ENCODE results near the gene FAM98C.

The FAM98C gene

GRCh38 chr19:38417544-38418506 lies 14.9 kb downstream of the FAM98C start:
- Histone ChIP-seq H2AFZ (ENCODE audit: low read depth, low read length) (no peak overlapping the region), H3K4me3 (ENCODE audit: low read depth in 1 of 2, low read length in 2 of 2) (no peak overlapping the region), H3K4me2 (ENCODE audit: insufficient read depth, low read length) (no peak overlapping the region), H3K27me3 (ENCODE audit: insufficient read depth, low read length, poor library complexity) (no peaks in the 10 kb centered on the region), H3K79me2 (ENCODE audit: insufficient read depth, low read length) (no peaks in the 10 kb centered on the region), H3K27ac (ENCODE audit: low read length) (no peak overlapping the region), H3K9ac (ENCODE audit: low read depth, low read length) (no peak overlapping the region), H3K4me1 (ENCODE audit: insufficient read depth, low read length) (no peaks in the 10 kb centered on the region), H3K9me3 (ENCODE audit: insufficient read depth, low read length, severe bottlenecking) (no peaks in the 10 kb centered on the region), H4K20me1 (ENCODE audit: insufficient read depth, low read length) (peaks cover 3% of the 10 kb centered on the region), H3K36me3 (ENCODE audit: insufficient read depth, low read length) (no peaks in the 10 kb centered on the region)
- DNase-seq = no peak
- TF ChIP-seq EZH2 (IDR thresholded peaks at IDR 0.05; ENCODE audit: borderline replicate concordance, low read depth, low read length, severe bottlenecking) = no peak
- no peak for TF ChIP-seq CTCF (IDR thresholded peaks at IDR 0.05; ENCODE audit: borderline replicate concordance, extremely low read depth, low read length, poor library complexity, severe bottlenecking)
- no peak for ATAC-seq (ENCODE audit: insufficient read depth, low read depth)

- H3K79me2 ChIP-seq (ENCODE audit: insufficient read depth, low read length) = no peaks in the 10 kb centered on the region
- H3K4me2 ChIP-seq (ENCODE audit: insufficient read depth, low read length) = no peak overlapping the region
- no peaks in the 10 kb centered on the region for H3K36me3 ChIP-seq (ENCODE audit: insufficient read depth, low read length)
- H3K27ac ChIP-seq (ENCODE audit: low read length) = no peak overlapping the region
- H3K4me1 ChIP-seq (ENCODE audit: insufficient read depth, low read length) = peaks cover 5% of the 10 kb centered on the region
- no peaks in the 10 kb centered on the region for H3K9me3 ChIP-seq (ENCODE audit: insufficient read depth, low read length, severe bottlenecking)
- TF ChIP-seq CTCF (IDR thresholded peaks at IDR 0.05; ENCODE audit: borderline replicate concordance, extremely low read depth, low read length, poor library complexity, severe bottlenecking) = no peak
- TF ChIP-seq EZH2 (IDR thresholded peaks at IDR 0.05; ENCODE audit: borderline replicate concordance, low read depth, low read length, severe bottlenecking) = no peak
- H3K9ac ChIP-seq (ENCODE audit: low read depth, low read length) = no peak overlapping the region
- H2AFZ ChIP-seq (ENCODE audit: low read depth, low read length) = no peak overlapping the region
- ATAC-seq (ENCODE audit: insufficient read depth, low read depth) = no peak
- H4K20me1 ChIP-seq (ENCODE audit: insufficient read depth, low read length) = peaks cover 3% of the 10 kb centered on the region
- H3K27me3 ChIP-seq (ENCODE audit: insufficient read depth, low read length, poor library complexity) = no peaks in the 10 kb centered on the region
- no peak overlapping the region for H3K4me3 ChIP-seq (ENCODE audit: low read depth in 1 of 2, low read length in 2 of 2)
- DNase-seq = no peak
Measured at GRCh38 chr19:38420935-38421334, 18.0 kb downstream of the FAM98C start.

- H3K27me3 ChIP-seq (ENCODE audit: insufficient read depth, low read length, poor library complexity) = no peaks in the 10 kb centered on the region
- TF ChIP-seq CTCF (IDR thresholded peaks at IDR 0.05; ENCODE audit: borderline replicate concordance, extremely low read depth, low read length, poor library complexity, severe bottlenecking) = no peak
- no peak for TF ChIP-seq EZH2 (IDR thresholded peaks at IDR 0.05; ENCODE audit: borderline replicate concordance, low read depth, low read length, severe bottlenecking)
- H3K4me2 ChIP-seq (ENCODE audit: insufficient read depth, low read length) = no peak overlapping the region
- H3K4me3 ChIP-seq (ENCODE audit: low read depth in 1 of 2, low read length in 2 of 2) = no peak overlapping the region
- H3K36me3 ChIP-seq (ENCODE audit: insufficient read depth, low read length) = no peaks in the 10 kb centered on the region
- no peak for ATAC-seq (ENCODE audit: insufficient read depth, low read depth)
- no peak overlapping the region for H2AFZ ChIP-seq (ENCODE audit: low read depth, low read length)
- H3K79me2 ChIP-seq (ENCODE audit: insufficient read depth, low read length) = no peaks in the 10 kb centered on the region
- no peaks in the 10 kb centered on the region for H3K9me3 ChIP-seq (ENCODE audit: insufficient read depth, low read length, severe bottlenecking)
- no peak overlapping the region for H3K9ac ChIP-seq (ENCODE audit: low read depth, low read length)
- H3K4me1 ChIP-seq (ENCODE audit: insufficient read depth, low read length) = peaks cover 7% of the 10 kb centered on the region
- H4K20me1 ChIP-seq (ENCODE audit: insufficient read depth, low read length) = peaks cover 3% of the 10 kb centered on the region
- no peak overlapping the region for H3K27ac ChIP-seq (ENCODE audit: low read length)
- DNase-seq = no peak
Measured at GRCh38 chr19:38421856-38422255, 19.0 kb downstream of the FAM98C start.
